H1 (cell line): ENCODE data around the gene FMNL2. TPM values are rescaled to one million over a fixed set of nuclear protein-coding genes. Genes with fewer than 3 reads are reported as not detected.

ENCODE experiments used
- CBX5 ChIP-seq: fragments of 300-800, 300-1000 bp; sonication (generic); IDR thresholded peaks from 2 replicates; pipeline ENCODE4 v1.7.1; 2016; ENCODE audit warnings: antibody characterized with exemption, low read length, low read depth
- JUN ChIP-seq: IDR thresholded peaks from 2 replicates; pipeline ENCODE4 v1.6.1; 2011; ENCODE audit warnings: low read depth, mild to moderate bottlenecking, improper control_type of control experiment, low read length
- KDM4A ChIP-seq: IDR thresholded peaks from one replicate; pipeline ENCODE4 v1.7.1; 2012; ENCODE audit warnings: low read depth, mild to moderate bottlenecking, moderate library complexity, low read length, inconsistent platforms; ENCODE audit not compliant: severe bottlenecking
- NANOG ChIP-seq: IDR thresholded peaks from 2 replicates; pipeline ENCODE4 v1.6.1; 2011; ENCODE audit warnings: low read length, low read depth, mild to moderate bottlenecking, inconsistent platforms; ENCODE audit not compliant: insufficient read depth, poor library complexity, severe bottlenecking
- POLR2A ChIP-seq, 2 experiments: IDR thresholded peaks; 1 replicate in 1 of 2; 2 replicates in 1 of 2; pipeline ENCODE4 v1.6.1; 2011; ENCODE audit warnings: low read depth in 2 of 2, low read length in 2 of 2, mild to moderate bottlenecking in 2 of 2; ENCODE audit errors: control extremely low read depth in 1 of 2
- RBBP5 ChIP-seq: IDR thresholded peaks from 2 replicates; pipeline ENCODE4 v1.7.1; 2012; ENCODE audit warnings: low read depth, mild to moderate bottlenecking, inconsistent platforms, low read length, moderate library complexity, borderline replicate concordance
- SIN3A ChIP-seq, 2 experiments: IDR thresholded peaks in 1 of 2; conservative IDR thresholded peaks in 1 of 2; 2 replicates each; pipeline ENCODE4 v1.6.1; 2011 to 2012; ENCODE audit warnings: low read length in 2 of 2, improper control_type of control experiment in 1 of 2, low read depth in 1 of 2, mild to moderate bottlenecking in 1 of 2
- ZNF274 ChIP-seq: IDR thresholded peaks from 2 replicates; pipeline ENCODE4 v1.7.0; 2012; ENCODE audit warnings: low read length, borderline replicate concordance; ENCODE audit errors: extremely low read depth
- polyA plus RNA-seq, 7 experiments: library from polyadenylated mRNA; depleted of rRNA in 3 of 7; stranded (reverse) in 5 of 7; unstranded in 2 of 7; fragments of >200 nt in 5 of 7; fragments of 200-250 nt in 2 of 7; gene quantifications; 1 replicate in 5 of 7; 2 replicates in 1 of 7; 4 replicates in 1 of 7; pipeline versions ENCODE4 v1.2.1 to v1.2.3, GENCODE V29; 2011 to 2013; ENCODE audit warnings: missing spikeins in 2 of 7, mixed read lengths in 2 of 7
- total RNA-seq: library from RNA; stranded (reverse); fragmentation: NEBNext Ultra II Directional; extraction: Animal tissue kit (Norgen Biotek cat#: 25700); gene quantifications from 2 replicates; pipeline ENCODE4 v1.2.1, GENCODE V29; 2021
- TF ChIP-seq, protein P1 (sequence below): IDR thresholded peaks from 2 replicates; pipeline ENCODE4 v1.6.1; 2012; ENCODE audit warnings: low read length, inconsistent platforms

Gene FMNL2
- total and polyA plus RNA-seq, 2 of the 8 experiments (the other 6 are each of a cell fraction or from before 2014, with no cell fraction given): 15.5 to 45.1 TPM

DNA sequence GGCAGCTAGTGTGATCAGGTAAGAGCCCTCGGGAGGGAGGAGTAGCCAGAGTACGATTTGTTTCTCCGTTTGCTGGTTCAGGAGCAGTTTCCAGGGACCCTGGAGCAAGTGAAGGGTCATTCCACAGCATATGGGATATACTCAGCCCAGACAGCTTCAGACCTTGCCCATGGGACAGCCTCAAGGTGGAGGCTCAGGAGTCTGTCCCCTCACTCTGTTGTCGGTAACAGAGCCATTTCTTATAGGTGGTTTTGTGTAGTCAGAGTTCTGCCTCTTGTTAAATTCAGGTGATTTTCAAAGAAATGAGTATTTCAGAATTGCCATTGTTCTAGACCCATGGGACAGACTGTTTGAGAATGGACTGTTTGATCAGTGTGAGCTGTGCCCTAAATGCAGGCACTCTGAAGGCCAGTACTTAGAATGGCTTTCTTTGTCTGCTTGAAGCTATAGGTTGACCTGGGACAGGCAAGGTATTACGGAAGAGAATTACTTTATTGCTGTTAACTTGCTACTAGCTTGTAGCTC, 15.2 kb downstream of the FMNL2 start (continued):
- no peak for TF ChIP-seq CBX5
- TF ChIP-seq JUN: no peak
- TF ChIP-seq KDM4A: no peak
- TF ChIP-seq POLR2A (IDR thresholded peaks at IDR 0.05; ENCODE audit: control extremely low read depth in 1 of 2, low read depth in 2 of 2, low read length in 2 of 2): no peak
- no peak for TF ChIP-seq SIN3A (conservative IDR thresholded peaks at IDR 0.05 in 1 of 2, IDR thresholded peaks at IDR 0.05 in 1 of 2; ENCODE audit: low read depth in 1 of 2, low read length in 2 of 2)
- no peak for TF ChIP-seq ZNF274
- TF ChIP-seq RBBP5: no peak
- TF ChIP-seq, protein P1, sequence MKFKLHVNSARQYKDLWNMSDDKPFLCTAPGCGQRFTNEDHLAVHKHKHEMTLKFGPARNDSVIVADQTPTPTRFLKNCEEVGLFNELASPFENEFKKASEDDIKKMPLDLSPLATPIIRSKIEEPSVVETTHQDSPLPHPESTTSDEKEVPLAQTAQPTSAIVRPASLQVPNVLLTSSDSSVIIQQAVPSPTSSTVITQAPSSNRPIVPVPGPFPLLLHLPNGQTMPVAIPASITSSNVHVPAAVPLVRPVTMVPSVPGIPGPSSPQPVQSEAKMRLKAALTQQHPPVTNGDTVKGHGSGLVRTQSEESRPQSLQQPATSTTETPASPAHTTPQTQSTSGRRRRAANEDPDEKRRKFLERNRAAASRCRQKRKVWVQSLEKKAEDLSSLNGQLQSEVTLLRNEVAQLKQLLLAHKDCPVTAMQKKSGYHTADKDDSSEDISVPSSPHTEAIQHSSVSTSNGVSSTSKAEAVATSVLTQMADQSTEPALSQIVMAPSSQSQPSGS: no peak
- no peak for TF ChIP-seq NANOG
